GM13976 (cell line): ENCODE measurements around the gene SNX22.
"Not testable (repeated sequence)": the region's sequence is repeated elsewhere in the genome, so short reads cannot be mapped to it uniquely, and the experiment has no call there.

Experiments used
- DNase-seq: peaks from one replicate; pipeline ENCODE4 v3.0.0; 2012; ENCODE audit warnings: low spot score
- in situ Hi-C: fragments of 300-500 bp; cut with MboI; formaldehyde crosslinking; loops from one replicate; pipeline ENCODE4 v1.12.0; 2022; ENCODE audit warnings: low sequenced_read_pairs, mixed read lengths, inconsistent platforms; ENCODE audit not compliant: unreplicated experiment
- TF ChIP-seq, protein P1 (sequence below): IDR thresholded peaks from 2 replicates; pipeline ENCODE4 v1.5.1; 2012; ENCODE audit warnings: borderline replicate concordance, mild to moderate bottlenecking; ENCODE audit not compliant: insufficient read depth; ENCODE audit errors: extremely low read depth, missing control alignments, control extremely low read depth

The SNX22 gene

DNA sequence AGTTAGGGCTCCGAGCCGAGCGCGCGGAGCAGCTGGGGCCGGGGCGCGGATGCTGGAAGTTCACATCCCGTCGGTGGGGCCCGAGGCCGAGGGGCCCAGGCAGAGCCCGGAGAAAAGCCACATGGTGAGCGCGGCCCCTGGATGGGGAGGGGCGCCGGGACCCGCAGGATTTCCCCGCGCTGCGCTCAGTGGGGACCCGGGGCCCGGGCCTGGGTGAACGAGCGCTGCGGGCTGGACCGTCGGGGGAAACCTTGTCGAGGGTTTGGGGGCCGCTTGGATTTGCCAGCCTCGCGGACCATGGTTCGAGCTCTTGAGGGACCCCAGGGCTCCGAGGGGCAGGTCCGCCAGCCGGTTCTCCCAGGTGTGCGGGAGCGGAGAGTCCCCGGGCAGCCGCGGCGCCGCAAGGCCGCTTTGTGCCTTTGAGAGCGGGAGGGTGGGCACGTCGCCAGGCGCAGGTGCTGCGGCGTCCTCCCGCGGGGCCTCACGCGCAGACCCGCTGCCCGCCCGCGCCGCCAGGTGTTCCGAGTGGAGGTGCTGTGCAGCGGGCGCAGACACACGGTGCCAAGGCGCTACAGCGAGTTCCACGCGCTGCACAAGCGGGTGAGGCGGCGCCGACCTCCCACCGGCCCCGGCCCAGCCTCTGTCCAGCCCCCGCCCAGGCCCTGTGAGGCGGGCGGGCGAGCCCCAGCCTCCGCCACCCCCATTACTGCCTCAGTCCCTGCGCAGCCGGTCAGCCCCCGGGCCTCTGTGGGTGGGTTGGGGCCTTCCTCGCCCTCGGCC, at the start of gene SNX22:
Gene SNX22, plus strand, starts transcription at position 5 of the 780 bp plus-strand sequence. Its CDS starts 45 bp downstream, at position 50.
- DNase-seq = peak; percentile 54
- in situ Hi-C loops = no loop called here
- TF ChIP-seq, protein P1, sequence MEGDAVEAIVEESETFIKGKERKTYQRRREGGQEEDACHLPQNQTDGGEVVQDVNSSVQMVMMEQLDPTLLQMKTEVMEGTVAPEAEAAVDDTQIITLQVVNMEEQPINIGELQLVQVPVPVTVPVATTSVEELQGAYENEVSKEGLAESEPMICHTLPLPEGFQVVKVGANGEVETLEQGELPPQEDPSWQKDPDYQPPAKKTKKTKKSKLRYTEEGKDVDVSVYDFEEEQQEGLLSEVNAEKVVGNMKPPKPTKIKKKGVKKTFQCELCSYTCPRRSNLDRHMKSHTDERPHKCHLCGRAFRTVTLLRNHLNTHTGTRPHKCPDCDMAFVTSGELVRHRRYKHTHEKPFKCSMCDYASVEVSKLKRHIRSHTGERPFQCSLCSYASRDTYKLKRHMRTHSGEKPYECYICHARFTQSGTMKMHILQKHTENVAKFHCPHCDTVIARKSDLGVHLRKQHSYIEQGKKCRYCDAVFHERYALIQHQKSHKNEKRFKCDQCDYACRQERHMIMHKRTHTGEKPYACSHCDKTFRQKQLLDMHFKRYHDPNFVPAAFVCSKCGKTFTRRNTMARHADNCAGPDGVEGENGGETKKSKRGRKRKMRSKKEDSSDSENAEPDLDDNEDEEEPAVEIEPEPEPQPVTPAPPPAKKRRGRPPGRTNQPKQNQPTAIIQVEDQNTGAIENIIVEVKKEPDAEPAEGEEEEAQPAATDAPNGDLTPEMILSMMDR = no peak

DNA sequence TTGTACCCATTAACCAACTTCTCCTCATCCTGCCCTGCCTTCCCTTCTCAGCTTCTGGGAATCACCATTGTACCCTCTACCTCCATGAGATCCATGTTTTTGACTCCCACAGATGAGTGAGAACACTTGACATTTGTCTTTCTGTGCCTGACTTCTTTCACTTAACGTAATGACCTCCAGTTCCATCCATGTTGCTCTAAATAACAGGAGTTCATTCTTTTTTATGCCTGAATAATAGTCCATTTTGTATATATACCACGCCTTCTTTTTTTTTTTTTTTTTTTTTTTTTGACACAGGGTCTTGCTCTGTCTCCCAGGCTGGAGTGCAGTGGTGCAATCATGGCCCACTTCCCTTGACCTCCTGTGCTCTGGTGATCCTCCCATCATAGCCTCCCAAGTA, 49.0 kb upstream of the SNX22 start:
- no peak for DNase-seq
- in situ Hi-C loops = no loop called here
- TF ChIP-seq, protein P1 = no peak

DNA sequence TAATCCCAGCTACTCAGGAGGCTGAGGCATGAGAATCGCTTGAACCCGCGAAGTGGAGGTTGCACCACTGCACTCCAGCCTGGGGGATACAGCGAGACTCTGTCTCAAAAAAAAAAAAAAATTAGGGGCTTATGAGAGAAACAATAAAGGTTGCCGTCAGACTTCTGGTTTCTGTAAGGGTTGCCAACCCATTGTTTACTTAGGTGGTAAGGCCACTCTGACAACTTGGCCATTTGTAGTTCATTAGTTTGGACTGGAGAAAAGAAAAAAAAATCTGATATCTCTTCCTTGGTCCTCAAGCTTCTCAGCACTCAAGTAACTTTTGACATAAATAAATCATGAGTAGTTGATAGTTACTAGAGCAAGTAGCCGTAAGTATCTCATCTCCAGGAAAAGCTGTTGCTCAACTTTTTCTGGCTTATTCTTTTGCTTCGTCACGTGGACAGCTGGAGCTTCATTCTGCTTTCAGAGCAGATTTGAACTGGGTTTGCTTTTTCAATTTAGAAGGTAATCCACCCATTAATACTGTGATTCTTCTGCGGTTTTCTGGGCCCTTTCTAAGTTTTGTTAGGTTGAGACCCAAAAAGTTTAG, 46.3 kb upstream of the SNX22 start:
- TF ChIP-seq, protein P1 = no peak
- in situ Hi-C loops = no loop called here
- no peak for DNase-seq

DNA sequence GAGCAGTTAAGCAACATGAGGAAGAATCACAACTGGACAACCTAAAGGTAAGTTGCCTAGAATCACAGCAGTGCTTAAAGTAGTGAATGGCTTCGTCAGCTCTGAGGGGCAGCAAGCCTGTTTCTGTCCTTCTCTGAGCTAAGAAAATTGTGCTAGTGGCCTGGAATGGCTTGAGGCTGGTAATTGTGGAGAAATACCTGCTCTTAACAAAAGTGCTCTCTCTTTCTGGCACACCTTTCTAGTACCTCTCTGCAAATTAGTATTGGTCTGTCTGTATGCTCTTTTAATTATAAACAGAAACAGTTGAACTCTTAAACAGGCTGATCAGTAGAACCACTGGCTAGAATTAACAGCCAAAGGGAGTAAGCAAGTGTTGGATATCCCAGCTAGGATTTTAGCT, 44.2 kb upstream of the SNX22 start:
- TF ChIP-seq, protein P1 = no peak
- in situ Hi-C loops = no loop called here
- DNase-seq = no peak

DNA sequence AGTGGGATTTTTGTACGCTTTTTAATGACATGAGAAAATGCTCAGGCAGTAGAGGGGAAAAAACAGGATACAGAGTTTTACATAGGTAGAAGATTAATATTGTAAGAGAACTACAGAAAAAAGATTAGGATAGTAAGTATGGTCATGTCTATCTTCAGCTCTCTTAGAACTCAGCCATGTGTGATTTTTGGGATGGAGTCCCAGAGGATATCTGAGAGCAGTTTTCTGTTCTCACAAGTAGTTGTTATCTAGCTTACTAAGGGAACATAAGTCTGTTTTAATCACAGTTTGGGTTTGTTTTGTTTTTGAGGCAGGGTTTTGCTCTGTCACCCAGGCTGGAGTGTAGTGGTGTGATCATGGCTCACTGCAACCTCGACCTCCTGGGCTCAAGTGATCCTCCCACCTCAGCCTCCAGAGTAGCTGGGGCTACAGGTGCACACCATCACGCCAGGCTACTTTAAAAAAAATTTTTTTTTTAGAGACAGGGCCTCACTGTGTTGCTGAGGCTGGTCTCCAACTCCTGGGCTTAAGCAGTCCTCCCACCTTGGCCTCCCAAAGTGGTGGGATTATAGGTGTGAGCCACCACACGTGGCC, 41.3 kb upstream of the SNX22 start:
- DNase-seq, in situ Hi-C loops: not testable (repeated sequence)

DNA sequence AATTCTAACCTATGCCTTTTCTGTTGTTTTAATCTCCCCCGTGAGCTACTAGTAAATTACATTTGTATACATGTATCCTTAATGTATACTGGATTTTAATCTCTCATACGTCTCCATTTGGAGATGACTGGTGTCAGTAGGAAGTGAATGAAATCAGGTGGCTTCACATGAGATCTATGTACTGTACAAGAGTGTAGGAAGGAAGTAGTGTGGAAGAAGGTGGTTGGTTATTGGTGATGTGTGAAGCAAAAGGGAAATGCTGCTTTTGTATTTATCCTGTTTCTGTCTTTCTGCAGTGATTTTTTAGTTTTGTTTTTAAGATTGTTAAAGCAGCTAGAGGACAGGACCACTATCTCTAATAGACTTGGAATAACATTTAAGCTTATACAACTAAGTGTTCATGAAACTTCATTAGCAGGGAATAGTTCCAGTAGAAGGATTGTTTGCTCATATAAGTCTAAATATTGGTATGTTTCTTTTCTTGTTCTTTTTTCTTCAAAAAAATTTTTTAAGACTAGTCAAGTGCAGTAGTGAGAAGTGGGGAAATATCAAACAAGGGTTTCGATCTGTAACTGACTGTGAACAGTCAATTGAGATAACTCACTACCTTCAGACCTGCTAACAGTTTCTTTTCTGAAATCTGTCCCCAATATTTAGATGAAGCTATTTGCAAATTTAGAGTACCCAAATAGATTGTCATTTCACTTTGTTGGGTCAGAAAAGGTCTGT, 40.4 kb upstream of the SNX22 start:
- in situ Hi-C loops = no loop called here
- TF ChIP-seq, protein P1 = no peak
- no peak for DNase-seq

DNA sequence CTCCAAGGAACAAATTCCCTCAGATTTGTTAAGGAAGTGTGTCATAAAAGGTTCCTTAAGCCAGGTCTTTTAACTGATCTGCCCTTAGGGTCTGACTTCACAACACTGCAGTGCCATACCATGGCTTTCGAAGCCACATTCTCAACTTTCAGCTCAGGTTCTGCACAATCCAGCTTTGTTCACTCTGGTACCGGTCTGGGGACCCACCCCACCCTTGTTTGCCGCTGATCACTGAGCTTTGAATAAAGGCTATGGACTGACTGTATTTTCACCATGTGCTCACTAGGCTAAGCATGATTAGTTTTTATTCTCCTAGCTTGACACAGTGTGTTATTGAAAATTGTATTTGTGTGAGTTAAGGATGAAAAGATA, 39.9 kb upstream of the SNX22 start:
- TF ChIP-seq, protein P1 = no peak
- DNase-seq = no peak
- in situ Hi-C loops = no loop called here
